ENCODE data around the gene KIF13A. TPM values are rescaled to one million over a fixed set of nuclear protein-coding genes. Genes with fewer than 3 reads are reported as not detected.

The KIF13A gene
- total and polyA plus RNA-seq, 10 donors = 3.7 to 32.0 (median 19.9) TPM

GRCh38 chr6:17865798-17866725 is 121.4 kb downstream of the KIF13A start:
- DNase-seq = no peak
- Histone ChIP-seq H3K27me3 (replicated peaks in 1 of 7) (no peaks in the 10 kb centered on the region), H3K4me3 (no peak overlapping the region), H3K4me1 (peaks cover 0 to 20% (median 9%) of the 10 kb centered on the region in 6 donors), H3K9me3 (no peaks in the 10 kb centered on the region), H3K27ac (no peak overlapping the region), H3K36me3 (no peaks in the 10 kb centered on the region)
- WGBS, 5 donors = 87 to 94% (median 90%) methylated on average over 6 of the region's 6 CpGs
- no peak for TF ChIP-seq CTCF (IDR thresholded peaks at IDR 0.05 in 8 of 11, conservative IDR thresholded peaks at IDR 0.05 in 3 of 11)
- TF ChIP-seq POLR2AphosphoS5 (IDR thresholded peaks at IDR 0.05) = no peak
- TF ChIP-seq POLR2A (IDR thresholded peaks at IDR 0.05) = no peak
- intact Hi-C loops (cut with DNase I; ENCODE audit: low total_unique reads) = no loop called here

- no peaks in the 10 kb centered on the region for H3K36me3 ChIP-seq
- H3K4me3 ChIP-seq = no peak overlapping the region
- intact Hi-C loops (cut with DNase I; ENCODE audit: low total_unique reads) = no loop called here
- no peaks in the 10 kb centered on the region for H3K27me3 ChIP-seq (replicated peaks in 1 of 7)
- no peak for TF ChIP-seq POLR2A (IDR thresholded peaks at IDR 0.05)
- TF ChIP-seq POLR2AphosphoS5 (IDR thresholded peaks at IDR 0.05) = no peak
- TF ChIP-seq CTCF (IDR thresholded peaks at IDR 0.05 in 8 of 11, conservative IDR thresholded peaks at IDR 0.05 in 3 of 11) = no peak
- no peaks in the 10 kb centered on the region for H3K9me3 ChIP-seq
- DNase-seq = no peak
- H3K4me1 ChIP-seq = peaks cover 0 to 20% (median 9%) of the 10 kb centered on the region in 6 donors
- 88 to 94% (median 88%) methylated on average over 2 of the region's 2 CpGs for WGBS, 5 donors
- H3K27ac ChIP-seq = no peak overlapping the region
These were observed 122.2 kb downstream of the KIF13A start for GRCh38 chr6:17865243-17865642.

- DNase-seq = no peak
- intact Hi-C loops (cut with DNase I; ENCODE audit: low total_unique reads) = no loop called here
- Histone ChIP-seq H3K4me3 (no peak overlapping the region), H3K36me3 (no peaks in the 10 kb centered on the region), H3K9me3 (no peaks in the 10 kb centered on the region), H3K27ac (no peak overlapping the region), H3K4me1 (peaks cover 0 to 9% (median 3%) of the 10 kb centered on the region in 6 donors), H3K27me3 (replicated peaks in 1 of 7) (no peaks in the 10 kb centered on the region)
- 91 to 94% (median 92%) methylated on average over 12 of the region's 12 CpGs for WGBS, 5 donors
- TF ChIP-seq POLR2A (IDR thresholded peaks at IDR 0.05) (no peak), CTCF (IDR thresholded peaks at IDR 0.05 in 8 of 11, conservative IDR thresholded peaks at IDR 0.05 in 3 of 11) (no peak), POLR2AphosphoS5 (IDR thresholded peaks at IDR 0.05) (no peak)
These were observed 123.3 kb downstream of the KIF13A start for GRCh38 chr6:17863901-17864754.

Data from spleen (tissue), 11 donors.